Kidney (tissue), 14 donors: ENCODE measurements around the gene CASP10. TPM values are rescaled to one million over a fixed set of nuclear protein-coding genes. Genes with fewer than 3 reads are reported as not detected.
"Not testable (repeated sequence)": the region's sequence is repeated elsewhere in the genome, so short reads cannot be mapped to it uniquely, and the experiment has no call there.

ENCODE experiments used
- DNase-seq, 5 donors: peaks; one replicate each; pipeline ENCODE4 v3.0.0-alpha.2; 2013 to 2020
- FAIRE-seq: peaks from 2 replicates; lab custom pipeline; 2012; peaks lifted over from hg19 to GRCh38; lab: Jason Lieb, UNC
- H3K27ac ChIP-seq, 2 donors: one replicate each; pipeline ENCODE4 v1.7.0; 2013; ENCODE audit warnings: low read depth in 2 of 2, low read length in 2 of 2, inconsistent platforms in 1 of 2
- H3K27me3 ChIP-seq: one replicate; pipeline ENCODE4 v1.7.1; 2013; ENCODE audit warnings: low read length, inconsistent platforms; ENCODE audit not compliant: control insufficient read depth, insufficient read depth
- H3K36me3 ChIP-seq, 3 donors: one replicate each; pipeline versions ENCODE4 v1.7.0 to v1.7.1; 2013; ENCODE audit warnings: low read length in 3 of 3, control low read depth in 1 of 3, inconsistent platforms in 1 of 3; ENCODE audit not compliant: insufficient read depth in 3 of 3, control insufficient read depth in 2 of 3
- H3K4me1 ChIP-seq, 3 donors: one replicate each; pipeline versions ENCODE4 v1.7.0 to v1.7.1; 2013; ENCODE audit warnings: low read length in 3 of 3, inconsistent platforms in 1 of 3, low read depth in 1 of 3; ENCODE audit not compliant: control insufficient read depth in 2 of 3, insufficient read depth in 2 of 3
- H3K4me3 ChIP-seq, 3 donors: one replicate each; pipeline versions ENCODE4 v1.7.0 to v1.8.1; 2013; ENCODE audit warnings: low read length in 3 of 3, control low read depth in 1 of 3, inconsistent platforms in 1 of 3
- H3K9ac ChIP-seq, 3 donors: one replicate each; pipeline versions ENCODE4 v1.7.0 to v1.7.1; 2013; ENCODE audit warnings: low read length in 3 of 3, control low read depth in 1 of 3, inconsistent platforms in 1 of 3
- H3K9me3 ChIP-seq, 3 donors: one replicate each; pipeline versions ENCODE4 v1.7.0 to v1.7.1; 2013; ENCODE audit warnings: low read length in 3 of 3, control low read depth in 1 of 3, inconsistent platforms in 1 of 3; ENCODE audit not compliant: control insufficient read depth in 2 of 3, insufficient read depth in 1 of 3
- CTCF ChIP-seq: IDR thresholded peaks from 3 replicates; pipeline ENCODE4 v1.5.1; 2012; ENCODE audit warnings: mild to moderate bottlenecking, moderate library complexity, borderline replicate concordance; ENCODE audit not compliant: insufficient read depth; ENCODE audit errors: extremely low read depth
- intact Hi-C: fragments of 100-400 bp; cut with DNase I; formaldehyde crosslinking; loops from one replicate; pipeline ENCODE4 v1.11.1; 2022
- polyA plus RNA-seq: library from polyadenylated mRNA; stranded (reverse); fragments of 350-450 nt; fragmentation: Illumina TruSeq; extraction: RNeasy Lipid Tissue Mini Kit (QIAGEN cat#74804); gene quantifications from one replicate; pipeline ENCODE4 v1.2.3, GENCODE V29; 2014; ENCODE audit warnings: low read depth, low replicate concordance; ENCODE audit not compliant: insufficient read depth
- total RNA-seq: library from RNA; stranded (reverse); fragmentation: NEBNext Ultra II Directional; extraction: Animal tissue kit (Norgen Biotek cat#: 25700); gene quantifications from one replicate; pipeline ENCODE4 v1.2.1, GENCODE V29; 2021
- donor health status: control.
- donor health status: control.
- donor health status: control.
- donor health status: control.
- donor health status: control.
- donor health status: DM: yes; HTN: yes; CAD: no.
- donor health status: Normal renal cell carcinoma (clear cell type).

Gene CASP10
- total and polyA plus RNA-seq, 2 donors from 2014 or later: 4.5 to 24.6 TPM

- DNase-seq (peak in 1 of 5 donors; percentile 35), FAIRE-seq (peak; percentile 54)
- Histone ChIP-seq H3K9ac (peak overlapping the region in 1 of 3 donors; percentile 22), H3K27me3 (no peaks in the 10 kb centered on the region), H3K27ac (peak overlapping the region; percentile 75 to 83), H3K36me3 (peaks cover 0 to 40% (median 23%) of the 10 kb centered on the region in 3 donors), H3K4me3 (no peak overlapping the region), H3K4me1 (peaks cover 0 to 47% (median 9%) of the 10 kb centered on the region in 3 donors), H3K9me3 (no peaks in the 10 kb centered on the region)
- intact Hi-C loops: no loop called here
- TF ChIP-seq CTCF: no peak
Observed at GRCh38 chr2:201149064-201149820, 33.7 kb upstream of the CASP10 start.

GRCh38 chr2:201149821-201150165 lies 33.1 kb upstream of the CASP10 start:
- Histone ChIP-seq H3K4me1 (peaks cover 0 to 45% (median 9%) of the 10 kb centered on the region in 3 donors), H3K9ac (peak overlapping the region in 1 of 3 donors; percentile 22), H3K27ac (peak overlapping the region; percentile 75 to 83), H3K36me3 (peaks cover 0 to 46% (median 24%) of the 10 kb centered on the region in 3 donors)
- H3K27me3 ChIP-seq, H3K9me3 ChIP-seq, H3K4me3 ChIP-seq, intact Hi-C loops, DNase-seq, FAIRE-seq: not testable (repeated sequence)

DNA sequence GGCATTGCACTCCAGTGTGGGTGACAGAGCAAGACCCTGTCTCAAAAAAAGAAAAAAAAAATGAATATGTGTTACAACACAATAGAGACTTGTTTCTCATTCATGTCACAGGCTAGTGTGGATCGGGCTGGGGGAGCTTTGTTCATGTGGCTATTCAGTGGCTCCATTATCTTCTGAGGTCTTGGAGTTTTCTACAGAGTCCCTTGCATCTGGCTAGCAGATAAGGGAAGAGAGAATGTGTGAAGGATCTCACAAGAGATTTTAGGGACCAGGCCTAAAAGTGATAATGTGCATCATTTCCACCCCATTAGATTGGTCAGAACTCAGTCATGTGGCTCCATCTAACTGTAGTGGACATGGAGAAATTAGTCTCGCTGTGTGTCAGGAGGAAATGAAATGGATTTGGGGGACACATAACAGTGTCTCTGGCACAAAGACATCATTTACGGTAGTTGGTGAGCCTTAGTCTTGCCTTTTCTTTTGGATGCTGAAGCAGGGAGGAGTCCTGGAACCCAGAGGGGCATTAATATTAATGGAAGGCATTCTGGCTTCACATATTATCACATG lies 32.4 kb upstream of the CASP10 start:
- no peaks in the 10 kb centered on the region for H3K9me3 ChIP-seq
- TF ChIP-seq CTCF: no peak
- peak overlapping the region; percentile 79 to 85 for H3K27ac ChIP-seq
- DNase-seq: no peak
- intact Hi-C loops: no loop called here
- H3K9ac ChIP-seq: peak overlapping the region in 1 of 3 donors; percentile 1
- H3K36me3 ChIP-seq: peaks cover 0 to 48% (median 22%) of the 10 kb centered on the region in 3 donors
- H3K4me1 ChIP-seq: peaks cover 0 to 37% (median 9%) of the 10 kb centered on the region in 3 donors
- no peak for FAIRE-seq
- H3K27me3 ChIP-seq: no peaks in the 10 kb centered on the region
- no peak overlapping the region for H3K4me3 ChIP-seq
